Stimulated activated CD8-positive, alpha-beta memory T cell treated with anti-CD3 and anti-CD28 coated beads, Interleukin-12 subunit alpha, Interleukin-12 subunit beta, amount 100 ng/mL, for 24 hours (primary cell): ENCODE results near the gene TRERF1.
"Not testable (repeated sequence)": the region's sequence is repeated elsewhere in the genome, so short reads cannot be mapped to it uniquely, and the experiment has no call there.

Experiments
- DNase-seq: peaks from one replicate; pipeline ENCODE4 v3.0.0-alpha.2; 2020; ENCODE audit errors: extremely low read depth

Gene TRERF1

DNA sequence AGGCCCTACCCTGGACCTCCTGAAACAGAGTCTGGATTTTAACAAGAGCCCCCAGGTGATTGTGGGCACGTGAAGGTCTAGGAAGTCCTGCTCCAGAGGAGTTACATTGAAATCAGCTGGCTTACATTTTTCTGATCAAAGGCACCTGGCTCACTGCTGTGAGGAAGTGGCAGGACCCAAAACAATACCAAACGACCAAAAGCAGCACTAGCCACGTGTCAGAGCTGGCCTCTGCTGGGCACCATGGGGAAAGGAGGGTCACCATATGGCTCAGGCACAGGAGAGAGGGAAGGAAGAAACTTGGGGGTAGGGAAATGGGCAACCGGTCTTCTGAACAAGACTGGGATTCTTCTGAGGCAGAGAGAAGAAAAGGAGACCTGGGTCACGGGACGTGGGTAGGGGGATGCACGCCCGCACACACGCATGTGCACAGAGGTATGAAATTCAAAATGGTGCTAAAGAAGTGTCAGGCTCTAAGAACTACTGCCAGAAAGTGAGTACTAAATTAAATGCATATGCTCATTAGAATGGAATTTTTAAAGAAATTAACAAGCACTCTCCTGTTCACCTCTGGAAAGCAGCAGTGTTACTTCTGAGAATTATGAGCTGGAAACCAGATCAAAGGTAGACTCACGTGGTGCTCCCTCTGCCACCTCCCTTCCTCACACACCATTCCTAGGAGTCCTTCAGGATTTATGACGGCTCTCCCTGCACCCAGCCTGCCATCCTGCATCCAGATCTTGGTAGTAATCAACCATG lies 113.6 kb downstream of the TRERF1 start:
- DNase-seq = no peak

DNA sequence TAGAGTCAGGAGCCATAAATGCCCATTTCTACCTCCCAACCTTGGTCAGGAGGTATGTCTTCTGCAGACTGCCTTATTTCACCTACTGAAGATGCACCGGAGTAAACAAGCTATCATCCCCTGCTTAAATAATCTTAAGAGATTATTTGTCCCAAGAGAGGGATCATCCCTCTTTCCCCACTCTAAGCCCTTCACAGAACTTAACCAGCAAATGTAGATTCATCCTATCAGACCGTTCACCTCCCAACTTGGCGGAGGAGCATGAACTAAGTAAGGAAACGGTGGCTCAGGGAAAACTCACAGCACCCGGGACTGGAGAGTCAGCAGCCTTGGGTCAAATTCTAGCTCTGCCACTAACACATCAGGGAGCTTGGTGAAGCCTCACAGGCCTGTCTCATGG lies 115.3 kb downstream of the TRERF1 start:
- no peak for DNase-seq

DNA sequence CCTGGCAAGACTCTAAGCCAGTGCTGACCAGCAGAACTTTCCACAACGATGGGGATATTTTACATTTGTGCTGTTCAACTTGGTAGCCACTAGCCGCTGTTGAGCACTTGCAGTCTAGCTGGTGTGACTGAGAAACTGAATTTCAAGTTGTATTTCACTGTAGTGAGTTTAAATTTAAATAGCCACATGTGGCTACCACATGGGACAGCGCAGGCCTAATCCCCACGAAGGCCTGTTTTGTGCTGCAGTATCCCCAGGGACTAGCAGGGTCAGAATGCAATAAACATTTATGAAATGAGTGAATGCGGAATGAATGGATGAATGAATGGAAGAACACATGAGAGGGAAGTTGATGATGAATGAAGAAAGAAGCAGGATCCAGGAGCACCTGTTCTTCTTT lies 115.8 kb downstream of the TRERF1 start:
- DNase-seq = no peak

DNA sequence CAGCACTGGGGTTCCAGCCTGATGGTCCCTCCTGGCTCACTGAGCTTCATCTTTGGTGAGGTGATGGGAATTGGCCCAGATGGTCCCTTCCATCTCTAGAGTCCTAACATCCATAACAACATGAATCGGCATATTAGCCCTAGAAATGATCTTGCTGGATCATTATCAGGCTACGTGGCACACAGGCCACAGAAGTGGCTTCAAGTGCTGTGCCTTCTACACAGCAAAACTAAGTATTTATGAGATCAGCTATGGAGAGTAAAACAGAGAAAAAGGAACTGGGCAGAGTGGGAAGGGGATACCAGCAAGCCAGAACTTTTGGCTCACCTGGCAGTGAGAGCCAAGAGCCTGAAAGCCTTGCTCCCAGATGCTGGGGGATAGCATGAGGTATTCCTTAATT lies 116.9 kb downstream of the TRERF1 start:
- no peak for DNase-seq

DNA sequence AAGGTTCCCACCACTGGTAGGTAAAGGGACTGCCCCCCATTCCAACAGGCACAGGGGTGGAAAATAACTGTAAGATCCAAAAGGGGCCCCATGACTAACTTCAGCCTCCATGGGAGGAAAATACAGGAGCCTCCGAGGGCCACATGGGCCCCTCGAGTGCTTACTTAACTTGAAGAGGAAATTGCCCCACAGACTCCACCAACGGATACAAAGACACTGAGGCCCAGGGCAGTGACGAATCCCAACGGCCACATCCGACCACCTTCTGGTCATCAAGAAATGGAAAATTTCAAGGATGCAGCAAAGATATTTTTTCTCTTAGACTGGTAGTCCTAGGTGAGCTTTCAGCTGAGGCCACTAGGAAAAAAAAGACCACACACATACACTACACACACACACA lies 118.1 kb downstream of the TRERF1 start:
- no peak for DNase-seq

DNA sequence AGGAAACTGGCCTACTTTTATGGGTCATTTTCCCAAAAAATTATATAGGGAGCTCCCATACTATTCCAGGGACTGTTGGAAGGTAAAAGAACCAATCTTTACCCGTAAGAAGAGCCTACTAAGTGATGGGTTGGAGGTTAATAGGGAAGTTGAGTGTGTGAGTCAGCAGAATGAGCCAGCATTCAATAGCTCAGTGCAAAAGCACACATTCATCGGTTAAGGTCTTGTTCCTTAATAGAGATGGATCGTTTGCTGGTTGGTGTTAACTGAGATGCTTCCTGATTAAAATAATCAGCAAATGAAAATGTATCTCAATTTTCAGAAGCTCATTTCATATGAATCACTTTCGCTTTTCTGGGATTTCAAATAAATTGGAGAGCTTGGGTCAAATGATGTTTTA lies 118.8 kb downstream of the TRERF1 start:
- no peak for DNase-seq

DNA sequence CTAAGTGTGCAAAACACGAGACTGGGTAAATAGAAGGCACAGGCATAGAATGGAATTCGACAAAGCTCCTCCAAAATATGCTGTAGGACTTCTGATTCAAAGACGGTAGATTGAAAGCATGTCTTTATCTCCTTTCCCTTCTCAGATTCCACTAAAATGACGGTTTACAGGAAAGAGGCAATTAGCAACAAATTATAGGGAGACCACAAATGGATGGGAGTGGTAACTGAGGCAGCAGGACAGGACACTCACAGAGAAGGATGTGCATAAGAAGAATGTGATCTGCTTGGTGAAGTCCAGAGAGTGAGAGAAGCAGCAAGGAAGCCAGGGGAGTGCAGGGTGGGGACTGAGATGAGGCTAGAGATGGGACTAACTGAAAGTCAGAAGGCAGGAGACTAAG lies 120.7 kb downstream of the TRERF1 start:
- DNase-seq = no peak

DNA sequence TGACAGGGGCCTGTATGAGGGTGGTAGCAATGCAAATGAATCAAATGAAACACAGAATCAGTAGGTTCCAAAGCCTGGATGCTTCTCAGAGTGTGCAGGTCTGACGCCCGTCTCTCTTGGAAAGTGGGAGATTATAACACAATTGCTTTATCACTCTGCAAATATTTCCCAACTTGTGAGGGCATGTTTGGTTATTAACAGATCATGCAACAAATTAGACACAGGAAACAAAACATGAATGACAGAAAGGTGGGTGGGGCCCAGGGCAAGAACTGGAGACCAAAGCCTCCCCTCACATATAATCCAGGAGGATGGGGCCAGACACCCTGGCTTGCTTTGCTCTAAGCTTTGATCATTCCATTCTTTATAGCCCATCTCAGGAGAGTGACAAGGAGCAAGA lies 125.5 kb downstream of the TRERF1 start:
- DNase-seq = no peak

DNA sequence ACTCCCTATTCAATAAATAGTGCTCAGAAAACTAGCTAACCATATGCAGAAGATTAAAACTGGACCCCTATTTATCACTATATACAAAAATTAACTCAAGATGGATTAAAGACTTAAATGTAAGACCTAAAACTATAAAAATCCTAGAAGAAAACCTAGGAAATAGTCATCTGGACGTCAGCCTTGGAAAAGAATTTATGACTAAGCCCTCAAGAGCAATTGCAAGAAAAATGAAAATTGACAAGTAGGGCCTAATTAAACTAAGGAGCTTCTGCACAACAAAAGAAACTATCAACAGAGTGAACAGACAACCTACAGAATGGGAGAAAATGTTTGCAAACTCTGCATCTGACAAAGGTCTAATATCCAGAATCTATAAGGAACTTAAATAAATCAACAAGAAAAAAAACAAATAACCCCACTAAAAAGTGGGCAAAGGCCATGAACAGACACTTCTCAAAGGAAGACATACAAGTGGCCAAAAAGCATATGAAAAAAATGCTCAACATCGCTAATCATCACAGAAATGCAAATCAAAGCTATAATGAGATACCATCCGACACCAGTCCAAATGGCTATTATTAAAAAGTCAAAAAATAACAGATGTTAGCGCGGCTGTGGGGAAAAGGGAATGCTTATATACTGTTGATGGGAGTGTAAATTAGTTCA lies 126.9 kb downstream of the TRERF1 start:
- not testable (repeated sequence) for DNase-seq

DNA sequence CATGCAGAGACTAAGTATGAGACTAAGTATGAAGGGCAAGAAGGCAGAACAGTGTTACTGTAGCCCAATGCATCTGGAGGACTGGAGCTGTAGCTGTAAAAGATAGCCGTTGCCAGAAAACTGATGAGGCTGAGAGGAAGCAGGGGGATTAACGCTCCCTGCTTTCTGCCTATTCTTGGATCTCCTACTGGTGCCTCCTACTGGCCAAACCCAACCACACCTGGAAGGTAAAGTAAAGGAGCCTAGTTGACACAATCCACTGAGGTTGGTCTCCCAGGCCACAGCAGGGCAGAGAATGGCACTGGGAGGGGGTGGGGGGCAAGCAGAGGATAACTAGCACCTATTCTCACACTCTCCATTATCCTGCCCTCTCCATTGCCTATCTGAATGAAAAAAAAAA lies 129.1 kb downstream of the TRERF1 start:
- DNase-seq = no peak

DNA sequence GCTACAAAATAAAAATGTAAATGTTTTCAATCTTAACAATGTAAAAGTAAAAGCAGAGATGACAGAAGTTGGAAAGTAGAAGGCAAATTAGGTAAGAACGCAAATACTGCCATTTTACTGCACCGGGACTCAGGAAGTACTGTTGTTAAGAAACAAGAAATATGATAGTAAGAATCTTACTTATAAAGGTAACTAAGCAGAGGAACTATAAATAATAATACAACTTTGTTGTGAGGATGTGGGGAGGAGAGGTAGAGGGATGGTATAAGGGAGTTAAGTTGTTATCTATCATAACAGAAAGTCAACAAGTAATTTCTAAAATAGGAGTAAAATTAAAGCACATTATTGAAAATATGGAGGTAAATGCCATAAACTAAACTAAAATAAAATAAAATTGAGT lies 129.8 kb downstream of the TRERF1 start:
- no peak for DNase-seq

DNA sequence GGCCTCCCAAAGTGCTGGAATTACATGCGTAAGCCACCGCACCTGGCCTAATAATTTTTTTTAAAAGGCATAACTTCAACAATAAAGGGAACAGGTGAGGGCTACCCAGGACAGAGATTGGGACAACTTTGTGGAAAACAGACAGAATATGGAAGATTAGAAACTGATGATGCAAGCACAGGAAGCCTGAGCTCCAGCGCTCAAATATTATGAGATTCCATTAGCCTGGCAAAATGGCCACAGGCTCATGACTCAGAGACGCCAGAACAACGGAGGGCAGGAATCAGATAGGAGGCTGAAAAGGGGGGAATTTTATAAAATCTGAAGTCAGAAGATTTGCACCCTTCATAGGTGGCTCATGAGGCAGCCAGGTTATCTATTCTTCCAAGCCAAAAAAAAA lies 131.0 kb downstream of the TRERF1 start:
- no peak for DNase-seq

DNA sequence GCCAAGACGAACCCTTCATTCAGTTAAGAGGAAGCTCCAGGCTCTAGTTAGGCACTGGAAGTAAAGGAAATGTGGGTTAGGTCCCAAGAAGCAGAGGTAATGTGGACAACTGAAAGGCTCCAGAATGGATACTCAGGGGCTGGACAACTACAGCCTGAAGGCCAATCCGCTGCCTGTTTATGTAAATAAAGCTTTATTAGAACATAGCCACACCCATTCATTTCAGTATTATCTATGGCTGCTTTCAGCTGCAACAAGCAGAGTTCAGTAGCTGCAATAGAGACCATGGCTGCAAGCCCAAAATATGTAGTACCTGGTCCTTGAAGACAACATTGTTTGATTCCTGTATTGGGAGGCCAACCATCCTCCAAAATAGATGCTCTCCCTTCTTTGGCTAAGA lies 133.2 kb downstream of the TRERF1 start:
- no peak for DNase-seq

DNA sequence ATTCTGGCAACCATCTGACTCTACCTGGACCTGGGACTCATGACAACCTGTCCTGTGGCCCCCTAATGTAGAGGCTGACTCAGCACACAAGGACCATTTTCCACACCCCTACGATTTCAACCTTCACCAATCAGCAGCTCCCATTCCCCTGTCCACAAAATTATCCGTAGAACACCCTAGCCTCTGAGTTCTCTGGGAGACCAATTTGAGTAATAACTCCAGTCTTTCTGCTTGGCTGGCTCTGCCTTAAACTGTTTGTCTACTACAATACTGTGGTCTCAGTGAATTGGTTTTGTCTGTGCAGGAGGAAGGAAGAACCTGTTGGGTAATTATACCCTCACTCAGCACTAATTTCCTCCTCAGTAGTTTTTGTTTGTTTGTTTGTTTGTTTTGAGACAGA lies 134.7 kb downstream of the TRERF1 start:
- no peak for DNase-seq

DNA sequence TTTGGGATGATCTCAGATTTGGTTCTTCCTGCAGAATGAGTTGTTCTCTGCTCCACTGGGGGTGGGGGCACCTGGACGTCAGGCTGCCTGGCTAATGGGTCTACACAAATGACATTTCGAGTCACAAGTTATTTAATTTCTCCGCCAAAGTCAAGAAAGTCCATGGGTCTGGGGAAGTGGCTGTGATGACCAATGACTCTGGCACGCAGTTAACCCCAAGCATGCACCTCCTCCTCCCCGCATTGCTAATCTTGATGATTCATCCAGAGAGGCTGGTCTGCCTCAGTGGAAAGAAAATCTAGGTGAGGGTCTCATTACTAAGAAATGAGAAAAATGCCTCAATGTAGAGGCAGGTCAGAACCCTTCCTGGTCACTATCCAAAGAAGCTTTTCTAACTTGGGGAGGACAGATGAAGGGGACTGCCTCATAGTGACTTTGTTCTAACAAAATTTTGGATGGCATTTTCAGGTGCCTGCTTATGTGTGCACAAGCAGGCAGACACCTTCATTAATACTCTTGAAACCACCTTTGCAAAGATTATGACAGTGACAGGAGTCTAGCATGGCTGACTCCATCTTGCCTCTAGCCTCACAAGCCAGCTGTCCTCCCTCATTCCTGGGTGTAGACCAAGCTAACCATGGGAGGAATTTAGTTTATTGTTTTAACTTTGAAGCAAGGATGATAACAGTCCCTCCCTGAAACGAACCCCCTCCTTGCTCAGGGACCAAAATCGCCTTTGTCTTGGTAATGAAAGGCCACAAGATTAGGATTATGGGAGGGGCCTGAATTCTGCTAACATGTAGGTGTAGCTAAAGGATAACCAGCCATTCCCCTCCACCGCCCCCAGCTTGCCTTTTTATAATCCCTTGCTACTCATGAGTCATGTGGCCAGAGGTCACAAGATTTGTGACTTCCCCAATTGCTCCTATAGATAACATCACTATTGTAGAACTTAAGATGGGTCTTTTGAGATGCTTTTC lies 135.4 kb downstream of the TRERF1 start:
- DNase-seq = no peak

DNA sequence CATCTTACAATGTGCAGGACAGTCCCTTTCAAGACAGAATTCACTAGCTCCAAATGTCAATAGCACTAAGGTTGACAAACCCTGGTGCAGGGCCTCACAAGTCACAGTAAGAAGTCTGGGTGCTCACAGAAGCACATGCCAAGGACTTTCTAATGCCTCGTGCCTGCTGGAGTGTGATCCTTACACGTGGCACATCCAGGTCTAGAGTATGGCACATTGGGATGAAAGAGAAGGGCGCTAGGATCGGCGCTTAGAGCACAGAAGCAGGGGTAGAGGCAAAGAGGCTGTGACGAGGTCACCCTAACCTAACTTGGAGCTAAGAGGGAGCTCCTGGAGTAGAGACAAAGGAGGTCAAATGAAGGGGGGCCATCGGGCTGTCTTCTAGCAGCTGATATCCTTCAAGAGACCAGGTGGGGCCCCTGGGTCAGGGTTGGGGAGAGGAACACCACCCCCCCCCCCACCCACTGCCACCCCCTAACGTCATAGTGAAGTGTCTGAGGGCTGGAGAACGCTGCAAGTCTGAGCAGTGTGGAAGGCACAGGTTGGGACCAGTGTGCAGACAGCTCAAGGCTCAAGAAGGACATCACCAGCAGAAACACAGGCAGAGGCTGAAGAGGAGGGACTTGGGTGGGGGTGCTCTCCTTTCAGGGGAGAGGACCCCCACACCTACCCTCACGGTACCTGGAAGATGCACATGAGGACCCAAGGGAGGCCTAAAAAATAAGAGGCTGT lies 136.3 kb downstream of the TRERF1 start:
- DNase-seq = no peak

DNA sequence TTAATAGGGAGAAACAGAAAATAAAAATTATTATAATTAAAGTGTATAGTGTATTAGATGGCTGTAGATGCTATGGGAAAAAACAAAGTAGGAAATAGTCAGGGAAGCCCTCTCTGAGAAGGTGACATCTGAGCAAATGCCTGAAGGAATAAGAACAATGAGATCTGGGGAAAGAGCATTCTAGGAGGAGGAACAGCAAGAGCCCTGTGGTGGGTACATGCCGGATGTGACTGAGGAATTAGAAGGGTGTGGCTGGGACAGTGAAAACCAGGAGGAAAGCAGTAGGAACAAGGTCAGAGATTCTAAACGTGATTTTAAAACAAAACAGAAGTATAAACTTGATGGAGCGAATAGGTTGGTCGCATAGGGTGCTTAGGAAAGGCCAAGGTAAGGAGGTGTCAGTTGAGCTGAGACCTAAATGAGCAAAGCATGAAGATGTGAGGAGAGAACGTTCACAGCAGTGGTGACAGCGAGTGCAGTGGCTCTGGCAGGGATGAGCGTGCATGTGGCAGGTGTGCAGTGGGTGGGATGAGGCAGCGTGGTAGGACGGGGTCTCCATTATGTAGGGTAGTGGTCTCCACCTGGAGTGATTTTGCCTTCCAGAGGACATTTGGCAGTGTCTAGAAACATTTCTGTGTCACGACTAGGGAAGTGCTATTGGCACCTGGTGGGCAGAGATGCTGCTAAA lies 137.0 kb downstream of the TRERF1 start:
- DNase-seq = no peak

DNA sequence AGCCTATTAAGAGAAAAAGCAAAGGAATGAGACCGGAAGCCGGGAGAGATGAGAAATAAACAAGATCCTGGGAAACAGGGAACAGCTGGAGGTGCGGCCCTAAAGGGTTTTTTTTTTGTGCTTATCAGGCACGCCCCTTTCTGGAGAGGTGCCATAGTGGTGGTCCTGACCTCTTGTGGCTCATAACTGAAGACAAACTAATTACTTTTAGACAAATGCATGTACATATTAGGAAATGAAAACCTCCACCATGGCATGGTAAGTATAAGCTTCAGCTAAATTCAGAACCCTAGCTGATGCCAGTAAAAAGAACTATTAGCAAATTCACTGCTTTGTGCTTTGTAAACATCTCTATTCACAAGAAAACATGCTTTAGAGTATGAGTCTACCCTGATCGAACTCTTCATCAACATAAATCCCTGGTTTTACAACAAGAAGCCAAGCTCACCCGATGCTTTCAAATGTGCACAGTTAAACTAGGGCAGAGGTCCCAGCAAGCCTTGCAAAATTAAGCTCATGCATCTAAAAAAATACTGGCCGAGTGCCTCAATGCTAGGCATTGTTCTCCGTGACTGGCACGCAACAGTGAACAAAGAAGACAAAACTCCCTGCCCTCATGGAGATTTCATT lies 137.7 kb downstream of the TRERF1 start:
- DNase-seq = no peak

DNA sequence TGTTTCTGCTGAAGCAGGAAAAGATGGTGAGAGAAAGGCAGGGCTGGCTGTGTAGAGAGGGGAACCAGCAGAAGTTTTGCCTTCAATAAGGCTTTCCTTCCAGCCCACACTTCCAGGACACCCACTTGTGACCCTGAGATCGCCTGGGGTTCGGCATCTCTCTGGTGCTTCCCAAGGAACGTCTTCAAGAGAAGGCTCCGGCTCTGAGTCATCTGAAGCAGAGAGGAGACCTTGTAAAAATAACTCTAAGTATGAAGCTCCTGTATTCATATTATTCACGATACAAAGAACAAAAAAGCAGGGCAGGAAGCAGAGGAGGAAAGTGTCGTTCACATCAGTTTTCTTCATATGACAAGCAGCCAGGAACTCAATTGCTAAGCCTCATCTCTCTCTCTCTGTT lies 138.7 kb downstream of the TRERF1 start:
- DNase-seq = no peak

DNA sequence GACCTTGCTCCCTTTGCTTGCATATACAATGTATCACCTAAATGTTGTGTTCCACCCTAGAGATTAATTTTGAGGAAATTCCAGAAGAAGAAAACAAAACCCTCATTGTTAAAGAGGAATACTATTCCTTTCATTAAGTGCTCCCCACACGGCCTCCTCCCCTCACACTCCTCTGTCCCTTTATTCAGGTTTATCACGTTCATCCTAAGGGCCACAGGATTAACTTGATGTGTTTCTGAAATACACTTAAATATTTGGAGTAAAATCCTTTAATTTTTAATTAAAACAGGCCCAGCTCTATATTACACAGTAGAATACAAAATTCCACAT lies 144.6 kb downstream of the TRERF1 start:
- DNase-seq = no peak
